Measurements from ENCODE around the gene PIH1D1.
"Not testable (repeated sequence)": the region's sequence is repeated elsewhere in the genome, so short reads cannot be mapped to it uniquely, and the experiment has no call there.

Gene PIH1D1

GRCh38 chr19:49447485-49448431, 3.9 kb downstream of the PIH1D1 start:
- H3F3A ChIP-seq (ENCODE audit: low read depth): peaks cover 8% of the 10 kb centered on the region; the same call in 1 of the 2 replicates
- H3K4me1 ChIP-seq (ENCODE audit: insufficient read depth, low read length, poor library complexity, severe bottlenecking): peaks cover 19% of the 10 kb centered on the region
- no peak overlapping the region for H3K9ac ChIP-seq (ENCODE audit: low read depth, low read length, poor library complexity, severe bottlenecking)

GRCh38 chr19:49445997-49446396, 5.6 kb downstream of the PIH1D1 start:
- H3K4me1 ChIP-seq (ENCODE audit: insufficient read depth, low read length, poor library complexity, severe bottlenecking): peaks cover 20% of the 10 kb centered on the region

More at GRCh38 chr19:49447485-49448431, 3.9 kb downstream of the PIH1D1 start:
- Histone ChIP-seq H3K9me3 (ENCODE audit: insufficient read depth, low read depth, low read length) (no peaks in the 10 kb centered on the region), H3K27me3 (ENCODE audit: insufficient read depth, low read length, poor library complexity, severe bottlenecking) (no peaks in the 10 kb centered on the region), H3K4me3 (ENCODE audit: low read length, poor library complexity, severe bottlenecking) (no peak overlapping the region), H3K9me2 (replicated peaks; ENCODE audit: low read depth, low read length) (no peaks in the 10 kb centered on the region), H4K20me1 (ENCODE audit: insufficient read depth, low read length, poor library complexity, severe bottlenecking) (peaks cover 22% of the 10 kb centered on the region), H3K4me2 (ENCODE audit: low read depth, low read length, poor library complexity, severe bottlenecking) (peak overlapping the region; percentile 8), H2AFZ (ENCODE audit: low read length) (no peak overlapping the region), H3K79me2 (ENCODE audit: insufficient read depth, low read length) (peaks cover 40% of the 10 kb centered on the region), H3K36me3 (ENCODE audit: insufficient read depth, low read length) (no peaks in the 10 kb centered on the region; the same call in 1 of the 2 replicates)
- TF ChIP-seq CTCF (conservative IDR thresholded peaks at IDR 0.05; ENCODE audit: low read length) (no peak), EZH2phosphoT487 (IDR thresholded peaks at IDR 0.05; ENCODE audit: borderline replicate concordance) (no peak)

GRCh38 chr19:49444100-49444700, 7.4 kb downstream of the PIH1D1 start:
- H3K36me3 ChIP-seq (ENCODE audit: insufficient read depth, low read length); H3F3A ChIP-seq (ENCODE audit: low read depth); H3K9me3 ChIP-seq (ENCODE audit: insufficient read depth, low read depth, low read length); H3K27me3 ChIP-seq (ENCODE audit: insufficient read depth, low read length, poor library complexity, severe bottlenecking); H3K9me2 ChIP-seq (replicated peaks; ENCODE audit: low read depth, low read length): not testable (repeated sequence)
- Histone ChIP-seq H3K4me1 (ENCODE audit: insufficient read depth, low read length, poor library complexity, severe bottlenecking) (peaks cover 11% of the 10 kb centered on the region), H4K20me1 (ENCODE audit: insufficient read depth, low read length, poor library complexity, severe bottlenecking) (peaks cover 20% of the 10 kb centered on the region), H3K4me3 (ENCODE audit: low read length, poor library complexity, severe bottlenecking) (peak overlapping the region; percentile 90), H3K4me2 (ENCODE audit: low read depth, low read length, poor library complexity, severe bottlenecking) (peak overlapping the region; percentile 94), H3K9ac (ENCODE audit: low read depth, low read length, poor library complexity, severe bottlenecking) (peak overlapping the region; percentile 90), H3K79me2 (ENCODE audit: insufficient read depth, low read length) (peaks cover 16% of the 10 kb centered on the region), H2AFZ (ENCODE audit: low read length) (peak overlapping the region; percentile 78; the same call in 1 of the 2 replicates)

More at GRCh38 chr19:49445997-49446396, 5.6 kb downstream of the PIH1D1 start:
- H3K9ac ChIP-seq (ENCODE audit: low read depth, low read length, poor library complexity, severe bottlenecking): no peak overlapping the region
- no peak for TF ChIP-seq EZH2phosphoT487 (IDR thresholded peaks at IDR 0.05; ENCODE audit: borderline replicate concordance)
- no peak for TF ChIP-seq CTCF (conservative IDR thresholded peaks at IDR 0.05; ENCODE audit: low read length)
- peaks cover 22% of the 10 kb centered on the region for H4K20me1 ChIP-seq (ENCODE audit: insufficient read depth, low read length, poor library complexity, severe bottlenecking)
- H3K9me2 ChIP-seq (replicated peaks; ENCODE audit: low read depth, low read length): no peaks in the 10 kb centered on the region
- peaks cover 33% of the 10 kb centered on the region for H3K79me2 ChIP-seq (ENCODE audit: insufficient read depth, low read length)
- H3K36me3 ChIP-seq (ENCODE audit: insufficient read depth, low read length): no peaks in the 10 kb centered on the region; the same call in 1 of the 2 replicates
- H2AFZ ChIP-seq (ENCODE audit: low read length): no peak overlapping the region
- H3K4me2 ChIP-seq (ENCODE audit: low read depth, low read length, poor library complexity, severe bottlenecking): no peak overlapping the region
- H3K4me3 ChIP-seq (ENCODE audit: low read length, poor library complexity, severe bottlenecking): no peak overlapping the region
- H3K9me3 ChIP-seq (ENCODE audit: insufficient read depth, low read depth, low read length): no peaks in the 10 kb centered on the region
- peaks cover 8% of the 10 kb centered on the region; the same call in 1 of the 2 replicates for H3F3A ChIP-seq (ENCODE audit: low read depth)
- no peaks in the 10 kb centered on the region for H3K27me3 ChIP-seq (ENCODE audit: insufficient read depth, low read length, poor library complexity, severe bottlenecking)

Data from Loucy (cell line).